AG04449 (cell line): Measurements from ENCODE around the gene SNTG2.

Experiments used
- CTCF ChIA-PET: fragments of 350-600 bp; formaldehyde crosslinking; extraction: SDS; loops from one replicate; lab custom pipeline; 2021; ENCODE audit warnings: antibody characterized with exemption; lab: Yijun Ruan, JAX
- POLR2A ChIA-PET: fragments of 400-600, 350-600 bp; formaldehyde crosslinking; extraction: SDS; loops from one replicate; lab custom pipeline; 2020; ENCODE audit warnings: antibody characterized with exemption, inconsistent platforms; lab: Yijun Ruan, JAX
- DNase-seq: peaks from one replicate; pipeline ENCODE4 v3.0.0-alpha.2; 2010; ENCODE audit warnings: low read depth, low spot score
- H3K4me3 ChIP-seq: 2 replicates; pipeline ENCODE4 v1.5.1; 2011; ENCODE audit warnings: low read depth, mild to moderate bottlenecking, control low read depth, low read length
- TF ChIP-seq, protein P1 (sequence below): IDR thresholded peaks from one replicate; pipeline ENCODE4 v1.5.1; 2011; ENCODE audit warnings: mild to moderate bottlenecking, moderate library complexity, low read length, control low read depth, inconsistent platforms; ENCODE audit not compliant: insufficient read depth; ENCODE audit errors: missing control alignments

Gene SNTG2

GRCh38 chr2:961786-962185, 11.1 kb downstream of the SNTG2 start:
- no peak overlapping the region for H3K4me3 ChIP-seq
- no peak for DNase-seq
- POLR2A ChIA-PET, result no interaction called here
- CTCF ChIA-PET, result interaction anchor here (2.2 kb wide), 1 partner anchor 584 kb away, joined by 9 read pairs; no protein-coding TSS in a partner anchor
- TF ChIP-seq, protein P1, sequence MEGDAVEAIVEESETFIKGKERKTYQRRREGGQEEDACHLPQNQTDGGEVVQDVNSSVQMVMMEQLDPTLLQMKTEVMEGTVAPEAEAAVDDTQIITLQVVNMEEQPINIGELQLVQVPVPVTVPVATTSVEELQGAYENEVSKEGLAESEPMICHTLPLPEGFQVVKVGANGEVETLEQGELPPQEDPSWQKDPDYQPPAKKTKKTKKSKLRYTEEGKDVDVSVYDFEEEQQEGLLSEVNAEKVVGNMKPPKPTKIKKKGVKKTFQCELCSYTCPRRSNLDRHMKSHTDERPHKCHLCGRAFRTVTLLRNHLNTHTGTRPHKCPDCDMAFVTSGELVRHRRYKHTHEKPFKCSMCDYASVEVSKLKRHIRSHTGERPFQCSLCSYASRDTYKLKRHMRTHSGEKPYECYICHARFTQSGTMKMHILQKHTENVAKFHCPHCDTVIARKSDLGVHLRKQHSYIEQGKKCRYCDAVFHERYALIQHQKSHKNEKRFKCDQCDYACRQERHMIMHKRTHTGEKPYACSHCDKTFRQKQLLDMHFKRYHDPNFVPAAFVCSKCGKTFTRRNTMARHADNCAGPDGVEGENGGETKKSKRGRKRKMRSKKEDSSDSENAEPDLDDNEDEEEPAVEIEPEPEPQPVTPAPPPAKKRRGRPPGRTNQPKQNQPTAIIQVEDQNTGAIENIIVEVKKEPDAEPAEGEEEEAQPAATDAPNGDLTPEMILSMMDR, result no peak

DNA sequence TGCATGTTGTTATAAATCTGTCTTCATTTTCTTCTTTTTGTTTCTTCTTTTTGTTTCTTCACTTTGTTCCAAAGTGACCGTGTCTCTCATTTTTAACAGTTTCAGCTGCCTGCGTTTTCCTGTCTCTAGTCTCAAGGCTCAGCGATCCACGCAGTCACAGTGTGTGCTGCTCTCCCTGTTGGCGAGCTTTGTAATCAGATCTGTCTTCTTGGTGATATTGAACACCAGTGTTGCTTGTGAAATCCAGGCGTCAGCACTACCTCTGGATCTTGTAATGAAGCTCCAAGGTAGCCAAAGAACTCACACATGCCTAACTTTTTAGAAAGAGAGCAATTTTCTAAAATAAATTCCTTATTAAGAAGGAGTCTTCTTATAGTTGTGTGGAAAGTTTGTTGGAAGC, 13.2 kb downstream of the SNTG2 start:
- POLR2A ChIA-PET, result no interaction called here
- TF ChIP-seq, protein P1, result no peak
- no peak overlapping the region for H3K4me3 ChIP-seq
- no peak for DNase-seq
- CTCF ChIA-PET, result no interaction called here

DNA sequence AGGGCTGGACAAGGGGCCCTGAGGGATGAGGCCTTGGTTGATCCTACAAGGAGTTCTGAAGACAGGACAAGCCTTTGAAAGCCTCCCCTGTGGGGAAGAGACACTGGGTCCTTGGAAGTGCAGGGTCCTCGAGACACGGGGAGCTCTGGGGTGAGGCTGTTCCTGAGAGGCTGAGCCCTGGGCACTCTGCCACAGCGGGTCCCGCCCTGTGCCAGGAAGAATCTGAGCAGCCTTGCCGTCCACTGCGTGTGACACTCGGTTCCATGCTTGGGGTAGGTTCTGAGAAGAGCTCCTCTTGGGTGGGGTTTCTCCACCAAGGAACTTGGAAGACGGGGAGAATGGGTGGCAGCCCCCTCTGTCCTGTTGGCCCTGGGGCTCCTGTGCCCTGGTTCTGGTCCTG, 13.9 kb downstream of the SNTG2 start:
- ChIA-PET CTCF (no interaction called here), POLR2A (no interaction called here)
- TF ChIP-seq, protein P1, result no peak
- no peak for DNase-seq
- no peak overlapping the region for H3K4me3 ChIP-seq

GRCh38 chr2:965640-966147, 15.0 kb downstream of the SNTG2 start:
- ChIA-PET CTCF (no interaction called here), POLR2A (no interaction called here)
- TF ChIP-seq, protein P1, result no peak
- DNase-seq, result no peak
- no peak overlapping the region for H3K4me3 ChIP-seq

DNA sequence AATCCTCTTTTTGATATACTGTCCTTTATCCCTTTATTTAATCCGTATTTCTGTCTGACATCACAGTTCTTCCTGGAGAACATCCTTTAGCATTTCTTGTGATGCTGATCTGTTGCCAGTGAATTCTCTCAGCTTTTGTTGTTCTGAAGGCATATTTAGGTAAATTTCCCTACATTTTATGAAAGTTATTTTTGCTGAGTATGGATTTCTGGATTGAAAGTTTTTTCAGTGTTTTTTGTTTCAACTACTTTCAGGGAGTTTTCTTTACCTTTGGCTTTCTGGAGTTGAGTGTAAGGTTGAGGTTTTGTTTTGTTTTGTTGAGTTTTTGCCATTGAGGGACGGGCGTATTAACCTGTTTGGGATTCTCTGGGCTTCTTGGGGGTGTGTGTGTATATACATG, 22.5 kb downstream of the SNTG2 start:
- ChIA-PET POLR2A (no interaction called here), CTCF (no interaction called here)
- H3K4me3 ChIP-seq, result no peak overlapping the region
- DNase-seq, result no peak
- TF ChIP-seq, protein P1, result no peak

- no peak overlapping the region for H3K4me3 ChIP-seq
- TF ChIP-seq, protein P1, result no peak
- DNase-seq, result no peak
- CTCF ChIA-PET, result no interaction called here
- POLR2A ChIA-PET, result no interaction called here
These were observed 23.4 kb downstream of the SNTG2 start for GRCh38 chr2:974054-974453.
